OCI-LY1 (cell line): ENCODE measurements around the gene YY1AP1.

Experiments
- H2AFZ ChIP-seq: fragments of 200-600 bp; sonication (generic), shearing (Covaris generic); 2 replicates; pipeline ENCODE4 v1.6.0; 2014; ENCODE audit warnings: antibody characterized with exemption, mild to moderate bottlenecking, low read length
- H3F3A ChIP-seq: fragments of 200-600 bp; sonication (generic), shearing (Covaris generic); 2 replicates; pipeline ENCODE4 v1.6.0; 2014; ENCODE audit warnings: mild to moderate bottlenecking, antibody characterized with exemption, low read length, moderate library complexity; ENCODE audit not compliant: insufficient read depth
- H3K27ac ChIP-seq: fragments of 200-600 bp; sonication (generic); 2 replicates; pipeline ENCODE4 v1.5.1; 2014; ENCODE audit warnings: low read length, mixed run types, mild to moderate bottlenecking, low read depth; ENCODE audit not compliant: poor library complexity, severe bottlenecking
- H3K27me3 ChIP-seq: fragments of 200-600 bp; sonication (generic); 2 replicates; pipeline ENCODE4 v1.6.0; 2014; ENCODE audit warnings: antibody characterized with exemption, mild to moderate bottlenecking, low read length, moderate library complexity; ENCODE audit not compliant: insufficient read depth
- H3K36me3 ChIP-seq: fragments of 200-600 bp; sonication (generic); 2 replicates; pipeline ENCODE4 v1.6.1; 2014; ENCODE audit warnings: mild to moderate bottlenecking, antibody characterized with exemption, low read length, moderate library complexity, mixed read lengths; ENCODE audit not compliant: insufficient read depth
- H3K4me1 ChIP-seq: fragments of 200-600 bp; sonication (generic); 2 replicates; pipeline ENCODE4 v1.5.1; 2014; ENCODE audit warnings: mild to moderate bottlenecking, low read length, moderate library complexity; ENCODE audit not compliant: insufficient read depth, severe bottlenecking
- H3K4me2 ChIP-seq: fragments of 200-600 bp; sonication (generic), shearing (Covaris generic); 2 replicates; pipeline ENCODE4 v1.6.1; 2014; ENCODE audit warnings: low read length
- H3K4me3 ChIP-seq: fragments of 200-600 bp; sonication (generic); 2 replicates; pipeline ENCODE4 v1.5.1; 2014; ENCODE audit warnings: low read length, low read depth, mild to moderate bottlenecking, mixed read lengths; ENCODE audit not compliant: poor library complexity, severe bottlenecking
- H3K79me2 ChIP-seq: fragments of 200-600 bp; shearing (Covaris generic); 2 replicates; pipeline ENCODE4 v1.6.1; 2016; ENCODE audit warnings: mixed run types, low read length, mixed read lengths; ENCODE audit not compliant: insufficient read depth
- H3K9ac ChIP-seq: fragments of 200-600 bp; sonication (generic), shearing (Covaris generic); 2 replicates; pipeline ENCODE4 v1.6.1; 2014; ENCODE audit warnings: mild to moderate bottlenecking, low read length, mixed read lengths
- H3K9me2 ChIP-seq: fragments of 200-600 bp; sonication (generic), shearing (Covaris generic); 2 replicates; pipeline ENCODE4 v1.6.1; 2014; ENCODE audit warnings: low read depth, mild to moderate bottlenecking, low read length, mixed read lengths
- H3K9me3 ChIP-seq: fragments of 200-600 bp; shearing (Covaris generic); 2 replicates; pipeline ENCODE4 v1.6.1; 2014; ENCODE audit warnings: low read length, mixed read lengths
- H4K20me1 ChIP-seq: fragments of 200-600 bp; sonication (generic), shearing (Covaris generic); 2 replicates; pipeline ENCODE4 v1.6.0; 2016; ENCODE audit warnings: mild to moderate bottlenecking, low read length; ENCODE audit not compliant: insufficient read depth
- CTCF ChIP-seq: fragments of 200-600 bp; sonication (generic), shearing (Covaris generic); IDR thresholded peaks from 2 replicates; pipeline ENCODE4 v1.5.1; 2017; ENCODE audit warnings: mild to moderate bottlenecking, antibody characterized with exemption, low read length, moderate library complexity, mixed read lengths
- EZH2 ChIP-seq: fragments of 200-600 bp; sonication (generic), shearing (Covaris generic); IDR thresholded peaks from 2 replicates; pipeline ENCODE4 v1.8.0; 2017; ENCODE audit warnings: borderline replicate concordance, mixed run types, mild to moderate bottlenecking, antibody characterized with exemption, low read length, moderate library complexity, mixed read lengths

YY1AP1 gene

GRCh38 chr1:155652951-155653350 lies 35.6 kb downstream of the YY1AP1 start:
- H3K4me3 ChIP-seq = no peak overlapping the region
- H3F3A ChIP-seq = no peaks in the 10 kb centered on the region
- H3K27ac ChIP-seq = no peak overlapping the region
- no peak overlapping the region for H2AFZ ChIP-seq
- no peaks in the 10 kb centered on the region for H3K9me2 ChIP-seq
- H3K9me3 ChIP-seq = peaks cover 8% of the 10 kb centered on the region; the same call in 1 of the 2 replicates
- H4K20me1 ChIP-seq = no peaks in the 10 kb centered on the region
- no peaks in the 10 kb centered on the region for H3K79me2 ChIP-seq
- H3K9ac ChIP-seq = no peak overlapping the region
- peaks cover 9% of the 10 kb centered on the region for H3K36me3 ChIP-seq
- H3K4me2 ChIP-seq = no peak overlapping the region
- TF ChIP-seq CTCF (no peak), EZH2 (no peak)
- no peaks in the 10 kb centered on the region; the same call in 1 of the 2 replicates for H3K27me3 ChIP-seq
- no peaks in the 10 kb centered on the region for H3K4me1 ChIP-seq

DNA sequence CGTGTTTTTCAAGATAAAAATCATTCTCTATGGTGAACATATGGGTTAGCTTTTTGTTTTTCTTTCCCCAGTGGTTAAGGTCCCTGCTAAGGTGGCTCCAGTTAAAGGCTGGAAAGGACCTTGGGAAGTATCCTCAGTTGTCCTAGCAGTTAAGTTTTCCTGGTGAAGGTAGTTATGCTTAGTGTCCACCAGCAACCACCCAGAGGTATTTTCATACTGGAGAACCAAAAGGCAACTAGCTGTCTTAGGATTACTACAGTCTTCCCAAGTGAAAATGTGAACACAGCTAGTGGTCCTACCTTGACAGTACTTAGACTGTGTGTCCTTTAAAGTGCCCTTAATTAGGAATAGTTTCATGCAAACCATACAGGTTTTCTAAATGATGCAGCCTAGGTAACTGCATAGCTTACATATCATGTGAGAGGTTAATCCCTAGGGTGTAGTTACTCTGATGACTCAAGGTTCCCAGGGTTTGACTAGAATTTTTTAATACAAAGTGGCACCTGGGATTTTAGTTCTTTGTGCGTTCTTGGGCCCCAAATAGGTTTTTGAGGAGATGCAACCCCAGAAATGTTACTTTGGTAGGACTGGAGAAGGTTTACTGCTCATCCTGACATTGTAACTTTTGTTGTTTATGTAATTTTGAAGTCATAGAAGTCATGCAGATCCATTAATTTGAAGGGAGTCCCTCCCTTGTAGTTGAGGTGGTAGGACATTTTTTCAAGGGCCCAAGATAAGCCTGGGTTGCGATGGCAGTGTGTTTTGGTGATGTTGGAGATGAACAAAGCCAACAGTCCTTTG lies 36.5 kb downstream of the YY1AP1 start:
- H3K36me3 ChIP-seq = peaks cover under 1% of the 10 kb centered on the region; the same call in 1 of the 2 replicates
- TF ChIP-seq EZH2 = no peak
- no peak overlapping the region for H3K9ac ChIP-seq
- H2AFZ ChIP-seq = no peak overlapping the region
- H3K4me2 ChIP-seq = no peak overlapping the region
- no peaks in the 10 kb centered on the region for H4K20me1 ChIP-seq
- H3K4me1 ChIP-seq = no peaks in the 10 kb centered on the region
- no peaks in the 10 kb centered on the region for H3K9me2 ChIP-seq
- H3K9me3 ChIP-seq = peaks cover 8% of the 10 kb centered on the region; the same call in 1 of the 2 replicates
- no peaks in the 10 kb centered on the region for H3F3A ChIP-seq
- H3K27me3 ChIP-seq = no peaks in the 10 kb centered on the region; the same call in 1 of the 2 replicates
- H3K27ac ChIP-seq = no peak overlapping the region
- H3K79me2 ChIP-seq = no peaks in the 10 kb centered on the region
- H3K4me3 ChIP-seq = no peak overlapping the region

DNA sequence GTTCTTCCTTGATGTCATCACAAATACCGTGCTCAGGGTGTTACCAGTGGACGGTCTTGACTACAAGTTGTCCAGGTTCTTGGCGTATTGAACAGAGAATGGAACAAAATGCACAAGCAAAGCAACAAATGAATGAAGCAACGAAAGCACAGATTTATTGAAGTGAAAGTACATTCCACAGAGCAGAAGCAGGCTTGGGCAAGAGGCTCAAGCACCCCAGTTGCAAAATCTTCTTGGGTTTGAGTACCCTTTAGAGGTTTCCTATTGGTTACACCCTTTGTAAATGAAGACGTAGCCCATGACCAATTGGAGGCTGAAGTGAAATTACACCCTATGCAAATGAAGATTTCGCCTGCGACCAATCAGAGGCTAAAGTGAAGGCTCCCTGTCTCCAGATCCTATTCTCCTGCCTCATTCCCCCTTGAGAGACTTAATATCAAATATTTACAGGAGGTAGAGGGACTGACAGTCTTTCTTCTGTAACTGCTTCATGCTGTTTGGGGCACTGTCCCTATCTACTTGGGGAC lies 38.3 kb downstream of the YY1AP1 start:
- TF ChIP-seq EZH2 (no peak), CTCF (no peak)
- Histone ChIP-seq H3K27ac (no peak overlapping the region), H2AFZ (no peak overlapping the region), H3K36me3 (no peaks in the 10 kb centered on the region; the same call in 1 of the 2 replicates), H3K9me2 (no peaks in the 10 kb centered on the region), H3K4me1 (peaks cover 13% of the 10 kb centered on the region), H3K27me3 (no peaks in the 10 kb centered on the region; the same call in 1 of the 2 replicates), H3K9me3 (peaks cover 8% of the 10 kb centered on the region; the same call in 1 of the 2 replicates), H3K4me2 (no peak overlapping the region), H4K20me1 (no peaks in the 10 kb centered on the region), H3K79me2 (no peaks in the 10 kb centered on the region), H3K4me3 (no peak overlapping the region), H3F3A (no peaks in the 10 kb centered on the region), H3K9ac (no peak overlapping the region)
